ENCODE data around the gene KSR2.
A peak's percentile ranks its signal among the peaks of the same experiment; 100 is the strongest.

KSR2 gene

DNA sequence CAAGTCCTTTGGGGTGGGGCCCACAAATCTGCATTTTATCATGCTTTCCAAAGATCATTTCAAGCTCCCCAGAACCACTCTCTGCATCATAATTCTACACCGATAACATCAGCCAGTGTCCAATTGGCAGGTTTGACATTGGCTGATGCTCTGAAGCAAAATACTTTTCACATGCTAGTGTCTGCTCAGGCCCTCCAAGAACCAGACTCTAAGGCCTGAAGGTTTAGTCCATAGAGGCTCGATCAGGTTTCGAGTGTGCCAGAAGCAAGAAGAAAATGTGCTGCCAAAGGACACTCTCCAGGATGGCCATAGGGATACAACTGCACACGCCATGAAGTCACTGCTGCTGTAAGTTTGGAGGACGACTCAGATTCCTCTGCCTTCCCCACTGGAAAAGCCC lies 280.3 kb downstream of the KSR2 start:
- H3K4me3 ChIP-seq (ENCODE audit: control insufficient read depth, low read depth, low read length), result no peak overlapping the region
- TF ChIP-seq, protein P1, sequence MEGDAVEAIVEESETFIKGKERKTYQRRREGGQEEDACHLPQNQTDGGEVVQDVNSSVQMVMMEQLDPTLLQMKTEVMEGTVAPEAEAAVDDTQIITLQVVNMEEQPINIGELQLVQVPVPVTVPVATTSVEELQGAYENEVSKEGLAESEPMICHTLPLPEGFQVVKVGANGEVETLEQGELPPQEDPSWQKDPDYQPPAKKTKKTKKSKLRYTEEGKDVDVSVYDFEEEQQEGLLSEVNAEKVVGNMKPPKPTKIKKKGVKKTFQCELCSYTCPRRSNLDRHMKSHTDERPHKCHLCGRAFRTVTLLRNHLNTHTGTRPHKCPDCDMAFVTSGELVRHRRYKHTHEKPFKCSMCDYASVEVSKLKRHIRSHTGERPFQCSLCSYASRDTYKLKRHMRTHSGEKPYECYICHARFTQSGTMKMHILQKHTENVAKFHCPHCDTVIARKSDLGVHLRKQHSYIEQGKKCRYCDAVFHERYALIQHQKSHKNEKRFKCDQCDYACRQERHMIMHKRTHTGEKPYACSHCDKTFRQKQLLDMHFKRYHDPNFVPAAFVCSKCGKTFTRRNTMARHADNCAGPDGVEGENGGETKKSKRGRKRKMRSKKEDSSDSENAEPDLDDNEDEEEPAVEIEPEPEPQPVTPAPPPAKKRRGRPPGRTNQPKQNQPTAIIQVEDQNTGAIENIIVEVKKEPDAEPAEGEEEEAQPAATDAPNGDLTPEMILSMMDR (conservative IDR thresholded peaks at IDR 0.05; ENCODE audit: control insufficient read depth, insufficient read depth, low read depth, low read length), result no peak
- no peak for DNase-seq (ENCODE audit: low read depth)

DNA sequence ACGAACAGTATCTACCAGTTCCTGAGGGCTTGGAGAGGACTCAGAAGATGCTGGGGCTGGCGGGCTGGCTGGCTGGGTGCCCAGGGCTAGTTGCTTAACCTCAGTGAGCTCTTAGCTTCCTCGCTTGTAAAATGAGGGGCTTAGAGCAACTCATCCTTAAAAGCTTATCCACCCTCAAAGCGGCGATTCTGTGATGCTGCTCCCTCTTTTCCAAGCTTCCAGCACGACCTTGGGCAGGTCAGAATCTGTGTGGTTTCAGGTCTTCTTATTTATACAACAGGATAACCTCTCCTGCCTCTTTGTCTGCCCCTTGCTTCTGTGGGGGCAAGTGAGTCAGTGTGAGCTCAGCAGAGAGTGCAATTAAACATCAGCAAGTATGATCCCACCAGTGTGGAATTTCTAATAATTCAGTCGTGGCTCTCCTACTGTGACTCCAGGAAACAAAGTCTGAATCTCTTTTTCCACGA lies 281.8 kb downstream of the KSR2 start:
- peak; percentile 87 for DNase-seq (ENCODE audit: low read depth)
- TF ChIP-seq, protein P1 (conservative IDR thresholded peaks at IDR 0.05; ENCODE audit: control insufficient read depth, insufficient read depth, low read depth, low read length), result no peak
- H3K4me3 ChIP-seq (ENCODE audit: control insufficient read depth, low read depth, low read length), result no peak overlapping the region

DNA sequence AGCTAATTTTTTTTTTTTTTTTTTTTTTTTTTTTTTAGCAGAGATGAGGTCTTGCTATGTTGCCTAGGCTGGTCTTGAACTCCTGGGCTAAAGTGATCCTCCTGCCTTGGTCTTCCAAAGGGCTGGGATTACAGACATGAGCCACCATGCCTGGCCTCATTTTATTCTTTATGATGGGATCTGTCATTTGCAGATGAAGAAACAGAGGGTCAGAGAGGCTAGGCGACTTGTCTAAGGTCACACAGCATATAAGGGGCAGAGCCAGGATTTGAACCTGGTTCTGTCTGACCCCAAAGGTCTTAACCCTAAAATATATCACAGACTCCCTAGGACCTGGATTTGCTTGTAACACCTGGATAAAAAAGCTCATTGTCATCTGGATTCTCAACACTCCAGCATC lies 282.6 kb downstream of the KSR2 start:
- no peak for DNase-seq (ENCODE audit: low read depth)
- H3K4me3 ChIP-seq (ENCODE audit: control insufficient read depth, low read depth, low read length), result no peak overlapping the region
- TF ChIP-seq, protein P1 (conservative IDR thresholded peaks at IDR 0.05; ENCODE audit: control insufficient read depth, insufficient read depth, low read depth, low read length), result no peak

DNA sequence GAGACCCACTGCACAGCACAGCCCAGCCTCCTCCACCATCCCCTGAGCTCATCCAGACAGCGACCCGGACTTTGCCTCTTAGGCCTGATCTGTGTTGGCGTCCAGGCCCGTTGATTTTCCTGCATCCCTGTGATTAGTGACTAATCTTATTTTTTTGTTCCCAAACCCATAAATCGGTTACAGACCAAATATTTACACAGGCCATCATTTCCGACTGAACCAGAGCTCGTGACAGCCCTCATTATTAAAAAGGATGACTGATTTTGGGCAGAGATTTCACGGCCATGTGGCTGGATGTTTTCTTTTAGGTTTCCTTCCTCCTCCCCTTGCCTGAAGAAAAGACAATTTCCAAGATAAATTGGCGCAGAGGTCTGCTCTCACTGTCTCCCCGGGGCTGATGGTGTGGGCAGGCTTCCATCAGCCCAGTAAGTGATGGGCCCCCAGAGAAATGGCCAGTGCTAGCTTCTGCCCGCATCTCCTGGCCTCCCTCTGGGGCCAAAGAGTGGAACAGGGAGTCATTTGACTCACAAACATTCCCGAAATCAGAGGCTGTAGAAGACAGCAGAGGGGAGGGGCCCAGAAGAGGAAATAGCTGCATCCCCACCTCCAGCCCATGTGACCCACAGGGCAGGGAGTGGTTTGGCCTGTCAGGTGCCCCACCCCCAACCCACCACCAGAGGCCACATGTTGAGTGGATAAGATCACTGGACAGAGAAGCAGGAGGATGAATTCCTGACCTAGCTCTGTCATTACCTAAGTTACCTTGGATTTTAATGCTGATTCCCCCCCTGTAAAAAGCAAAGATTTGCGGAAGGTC lies 283.5 kb downstream of the KSR2 start:
- TF ChIP-seq, protein P1 (conservative IDR thresholded peaks at IDR 0.05; ENCODE audit: control insufficient read depth, insufficient read depth, low read depth, low read length), result no peak
- peak; percentile 95 for DNase-seq (ENCODE audit: low read depth)
- H3K4me3 ChIP-seq (ENCODE audit: control insufficient read depth, low read depth, low read length), result no peak overlapping the region

DNA sequence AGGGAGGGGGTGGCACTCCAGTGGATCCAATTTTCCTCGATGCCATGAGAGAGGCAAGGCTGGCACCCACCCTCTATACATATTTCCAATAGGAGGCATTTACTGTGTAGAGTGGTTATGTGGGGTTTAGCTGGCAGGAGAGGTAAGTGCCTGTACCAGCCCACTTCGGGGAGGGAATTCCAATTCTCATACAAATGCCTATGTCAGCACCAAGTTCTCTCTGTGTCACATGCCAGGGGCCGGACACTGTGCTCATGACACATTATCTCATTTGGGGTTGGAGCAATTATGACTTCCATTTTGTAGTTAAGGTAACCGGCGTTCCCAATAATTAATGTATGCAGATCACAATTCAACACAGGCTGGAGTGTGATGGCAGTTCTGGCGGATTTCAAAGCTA lies 284.3 kb downstream of the KSR2 start:
- no peak overlapping the region for H3K4me3 ChIP-seq (ENCODE audit: control insufficient read depth, low read depth, low read length)
- TF ChIP-seq, protein P1 (conservative IDR thresholded peaks at IDR 0.05; ENCODE audit: control insufficient read depth, insufficient read depth, low read depth, low read length), result no peak
- no peak for DNase-seq (ENCODE audit: low read depth)

DNA sequence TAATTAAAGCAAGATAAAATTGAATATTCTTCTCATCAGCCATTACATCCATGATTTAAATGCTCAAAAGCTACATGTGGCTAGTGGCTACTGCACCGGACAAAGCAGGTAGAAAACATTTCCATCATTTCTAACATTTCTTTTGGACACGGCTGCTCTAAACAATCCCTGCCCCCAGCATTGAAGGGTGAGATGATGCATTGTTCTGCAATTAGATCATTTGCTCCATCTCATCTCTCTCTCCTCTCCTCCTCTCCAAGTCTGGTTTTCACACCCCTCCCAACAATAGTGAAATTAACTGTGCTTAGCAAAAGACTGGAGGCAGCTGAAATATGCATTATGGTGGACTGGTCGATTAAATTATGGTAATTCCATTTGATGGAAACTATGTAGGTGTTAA lies 288.5 kb downstream of the KSR2 start:
- H3K4me3 ChIP-seq (ENCODE audit: control insufficient read depth, low read depth, low read length), result no peak overlapping the region
- DNase-seq (ENCODE audit: low read depth), result peak; percentile 19
- TF ChIP-seq, protein P1 (conservative IDR thresholded peaks at IDR 0.05; ENCODE audit: control insufficient read depth, insufficient read depth, low read depth, low read length), result no peak
